T-helper 2 cell treated with Interferon-gamma antibody and Interleukin-4, amounts not matched to agents 100 ng/mL and 5 ng/mL, for 36 hours (primary cell): ENCODE results near the gene MYCBP. TPM values are rescaled to one million over a fixed set of nuclear protein-coding genes. Genes with fewer than 3 reads are reported as not detected.
"Not testable (repeated sequence)": the region's sequence is repeated elsewhere in the genome, so short reads cannot be mapped to it uniquely, and the experiment has no call there.

Experiments
- intact Hi-C: fragments of 100-400 bp; cut with micrococcal nuclease; formaldehyde crosslinking; loops from one replicate; pipeline ENCODE4 v1.15.1; 2023
- total RNA-seq: library from RNA; stranded (reverse); gene quantifications from 2 replicates; pipeline ENCODE4 v1.2.3, GENCODE V29; 2022

MYCBP gene
- 34.5 and 51.5 TPM in 2 replicates for total RNA-seq

GRCh38 chr1:38873027-38873969 is at the start of gene MYCBP:
Gene MYCBP, minus strand, starts transcription at chr1:38873348. Its CDS starts 43 bp downstream, at chr1:38873305.
- intact Hi-C loops: loop anchor here (1.0 to 2.0 kb wide), 3 partner anchors 14 to 154 kb away; partner anchors contain the start of genes AKIRIN1, NDUFS5 and RRAGC

- intact Hi-C loops: no loop called here
These were observed 46.0 kb upstream of the MYCBP start for GRCh38 chr1:38919130-38919529.

- intact Hi-C loops: no loop called here
These were observed 45.4 kb upstream of the MYCBP start for GRCh38 chr1:38918568-38918967.

GRCh38 chr1:38917772-38918171 is 44.6 kb upstream of the MYCBP start:
- intact Hi-C loops: no loop called here

GRCh38 chr1:38917337-38917736 is 44.2 kb upstream of the MYCBP start:
- intact Hi-C loops: no loop called here

- intact Hi-C loops: no loop called here
These were observed 42.3 kb upstream of the MYCBP start for GRCh38 chr1:38915352-38915948.

- intact Hi-C loops: not testable (repeated sequence)
These were observed 41.8 kb upstream of the MYCBP start for GRCh38 chr1:38914908-38915307.

- intact Hi-C loops: no loop called here
These were observed 35.7 kb upstream of the MYCBP start for GRCh38 chr1:38908821-38909220.

GRCh38 chr1:38905985-38906384 is 32.8 kb upstream of the MYCBP start:
- intact Hi-C loops: no loop called here

- intact Hi-C loops: no loop called here
These were observed 26.4 kb upstream of the MYCBP start for GRCh38 chr1:38899560-38899959.

- intact Hi-C loops: no loop called here
These were observed 25.6 kb upstream of the MYCBP start for GRCh38 chr1:38898653-38899230.

- intact Hi-C loops: no loop called here
These were observed 23.0 kb upstream of the MYCBP start for GRCh38 chr1:38896169-38896568.

GRCh38 chr1:38892976-38893375 is 19.8 kb upstream of the MYCBP start:
- intact Hi-C loops: no loop called here

- intact Hi-C loops: no loop called here
These were observed 18.6 kb upstream of the MYCBP start for GRCh38 chr1:38891753-38892152.

- intact Hi-C loops: no loop called here
These were observed 16.4 kb upstream of the MYCBP start for GRCh38 chr1:38889589-38889988.

- intact Hi-C loops: no loop called here
These were observed 15.5 kb upstream of the MYCBP start for GRCh38 chr1:38888423-38889333.

- intact Hi-C loops: no loop called here
These were observed 11.9 kb upstream of the MYCBP start for GRCh38 chr1:38885092-38885491.

- intact Hi-C loops: no loop called here
These were observed 8.3 kb upstream of the MYCBP start, which contains the start of gene GJA9 for GRCh38 chr1:38881487-38881886. Gene GJA9, minus strand, starts transcription at chr1:38881587. Its CDS starts 5,489 bp downstream, at chr1:38876098.

- intact Hi-C loops: no loop called here
These were observed 2.7 kb upstream of the MYCBP start for GRCh38 chr1:38875811-38876210.

- intact Hi-C loops: loop anchor here (1.0 to 2.0 kb wide), 3 partner anchors 13 to 154 kb away; partner anchors contain the start of genes AKIRIN1, NDUFS5 and RRAGC
These were observed 634 bp downstream of the MYCBP start for GRCh38 chr1:38872401-38873026.
